OCI-LY3 (cell line): Measurements from ENCODE around the gene MRPS18A.

Source experiments
- H2AFZ ChIP-seq: fragments of 200-600, 300-600 bp; shearing (Covaris generic); 2 replicates; pipeline ENCODE4 v1.6.0; 2014; ENCODE audit warnings: antibody characterized with exemption, low read depth, low read length
- H3K27ac ChIP-seq: fragments of 200-600, 300-600 bp; sonication (generic); 2 replicates; pipeline ENCODE4 v1.5.1; 2014; ENCODE audit warnings: mild to moderate bottlenecking, low read length, moderate library complexity, mixed read lengths
- H3K27me3 ChIP-seq: fragments of 200-600, 300-600 bp; sonication (generic); 2 replicates; pipeline ENCODE4 v1.6.1; 2014; ENCODE audit warnings: low read depth, low read length, mixed read lengths
- H3K36me3 ChIP-seq: fragments of 200-600, 300-600 bp; sonication (generic); replicated peaks from 2 replicates; pipeline ENCODE3; 2014; ENCODE audit warnings: low read depth, low read length, mixed read lengths
- H3K4me1 ChIP-seq: fragments of 300-600, 200-600 bp; sonication (generic); 2 replicates; pipeline ENCODE4 v1.6.1; 2014; ENCODE audit warnings: low read length, mixed read lengths
- H3K4me2 ChIP-seq: fragments of 200-600, 300-600 bp; sonication (generic); 2 replicates; pipeline ENCODE4 v1.6.1; 2014; ENCODE audit warnings: low read length, mixed read lengths
- H3K4me3 ChIP-seq: fragments of 300-600, 200-600 bp; sonication (generic); 2 replicates; pipeline ENCODE4 v1.5.1; 2014; ENCODE audit warnings: antibody characterized with exemption, mild to moderate bottlenecking, low read length, moderate library complexity
- H3K79me2 ChIP-seq: fragments of 300-600, 200-600 bp; shearing (Covaris generic); 2 replicates; pipeline ENCODE4 v1.6.1; 2014; ENCODE audit warnings: mild to moderate bottlenecking, low read length, mixed read lengths
- H3K9ac ChIP-seq: fragments of 300-600, 200-600 bp; shearing (Covaris generic); 2 replicates; pipeline ENCODE4 v1.6.0; 2014; ENCODE audit warnings: mild to moderate bottlenecking, low read length, moderate library complexity
- H3K9me3 ChIP-seq: fragments of 200-600, 300-600 bp; shearing (Covaris generic); 2 replicates; pipeline ENCODE4 v1.6.1; 2014; ENCODE audit warnings: low read length, mixed read lengths; ENCODE audit not compliant: insufficient read depth
- H4K20me1 ChIP-seq: fragments of 200-600, 300-600 bp; sonication (generic); 2 replicates; pipeline ENCODE4 v1.6.1; 2016; ENCODE audit warnings: low read length, mixed read lengths; ENCODE audit not compliant: insufficient read depth
- CTCF ChIP-seq: fragments of 200-600, 300-600 bp; sonication (generic); IDR thresholded peaks from 2 replicates; pipeline ENCODE4 v1.5.1; 2014; ENCODE audit warnings: antibody characterized with exemption, low read length, low read depth
- EZH2phosphoT487 ChIP-seq: fragments of 200-600 bp; shearing (Covaris generic); IDR thresholded peaks from 2 replicates; pipeline ENCODE4 v1.6.1; 2018; ENCODE audit warnings: antibody characterized with exemption, mixed run types, low read depth

The MRPS18A gene

GRCh38 chr6:43669050-43669921, 18.3 kb downstream of the MRPS18A start:
- no peak overlapping the region; the same call in 1 of the 2 replicates for H3K27ac ChIP-seq

GRCh38 chr6:43668151-43669028, 19.2 kb downstream of the MRPS18A start:
- Histone ChIP-seq H3K9ac (peak overlapping the region; percentile 35; the same call in 1 of the 2 replicates), H3K4me3 (peak overlapping the region; percentile 49; the same call in 1 of the 2 replicates), H3K4me2 (peak overlapping the region; percentile 74), H3K4me1 (peaks cover 31% of the 10 kb centered on the region), H3K9me3 (no peaks in the 10 kb centered on the region), H4K20me1 (no peaks in the 10 kb centered on the region), H2AFZ (no peak overlapping the region), H3K36me3 (peaks cover 22% of the 10 kb centered on the region), H3K79me2 (no peaks in the 10 kb centered on the region), H3K27me3 (no peaks in the 10 kb centered on the region), H3K27ac (peak overlapping the region; percentile 16; the same call in 1 of the 2 replicates)
- TF ChIP-seq EZH2phosphoT487 (no peak), CTCF (peak; percentile 91)

More at GRCh38 chr6:43669050-43669921, 18.3 kb downstream of the MRPS18A start:
- H3K79me2 ChIP-seq, result no peaks in the 10 kb centered on the region
- no peaks in the 10 kb centered on the region for H3K27me3 ChIP-seq
- H3K9me3 ChIP-seq, result no peaks in the 10 kb centered on the region
- peak overlapping the region; percentile 74; the same call in 1 of the 2 replicates for H3K4me2 ChIP-seq
- H3K4me1 ChIP-seq, result peaks cover 31% of the 10 kb centered on the region
- H3K36me3 ChIP-seq, result peaks cover 30% of the 10 kb centered on the region
- no peak overlapping the region for H2AFZ ChIP-seq
- H3K9ac ChIP-seq, result no peak overlapping the region
- no peak for TF ChIP-seq EZH2phosphoT487
- TF ChIP-seq CTCF, result no peak
- no peaks in the 10 kb centered on the region for H4K20me1 ChIP-seq
- no peak overlapping the region for H3K4me3 ChIP-seq

- Histone ChIP-seq H3K79me2 (no peaks in the 10 kb centered on the region), H2AFZ (no peak overlapping the region), H3K9ac (peak overlapping the region; percentile 26; the same call in 1 of the 2 replicates), H3K27ac (peak overlapping the region; percentile 16; the same call in 1 of the 2 replicates), H3K36me3 (peaks cover 16% of the 10 kb centered on the region), H3K4me2 (peak overlapping the region; percentile 74), H3K4me3 (peak overlapping the region; percentile 49; the same call in 1 of the 2 replicates), H3K4me1 (peaks cover 37% of the 10 kb centered on the region), H3K27me3 (no peaks in the 10 kb centered on the region), H3K9me3 (no peaks in the 10 kb centered on the region), H4K20me1 (no peaks in the 10 kb centered on the region)
- TF ChIP-seq CTCF, result peak; percentile 93
- TF ChIP-seq EZH2phosphoT487, result no peak
These were observed 20.1 kb downstream of the MRPS18A start for GRCh38 chr6:43667245-43668150.
